Measurements from ENCODE around the gene ADM2. TPM values are rescaled to one million over a fixed set of nuclear protein-coding genes. Genes with fewer than 3 reads are reported as not detected.

ADM2 gene
- total RNA-seq, 4 donors from 2014 or later: under 0.01 to 1.9 (median 0.89) TPM

GRCh38 chr22:50436015-50436830, 45.1 kb upstream of the ADM2 start:
- Histone ChIP-seq H3K4me1 (peaks cover 0 to 19% (median 8%) of the 10 kb centered on the region in 3 donors), H3K27me3 (no peaks in the 10 kb centered on the region), H3K27ac (no peak overlapping the region), H3K9me3 (no peaks in the 10 kb centered on the region), H3K4me3 (no peak overlapping the region), H3K36me3 (peaks cover 51 to 85% (median 70%) of the 10 kb centered on the region in 3 donors)
- no peak for DNase-seq
- WGBS, 2 donors: 63 to 100% methylated on average over 1 to 7 of the region's 37 CpGs
- TF ChIP-seq POLR2A (IDR thresholded peaks at IDR 0.05) (no peak), CTCF (IDR thresholded peaks at IDR 0.05) (no peak)
- intact Hi-C loops (cut with DNase I): no loop called here

GRCh38 chr22:50436841-50437341, 44.5 kb upstream of the ADM2 start:
- WGBS, 2 donors: 88 to 94% methylated on average over 8 to 18 of the region's 25 CpGs
- H3K4me1 ChIP-seq: peaks cover 0 to 19% (median 8%) of the 10 kb centered on the region in 3 donors

GRCh38 chr22:50437511-50438304, 43.6 kb upstream of the ADM2 start:
- H3K4me1 ChIP-seq: peaks cover 0 to 19% (median 8%) of the 10 kb centered on the region in 3 donors
- no peaks in the 10 kb centered on the region for H3K9me3 ChIP-seq
- TF ChIP-seq CTCF (IDR thresholded peaks at IDR 0.05): no peak
- no peak for TF ChIP-seq POLR2A (IDR thresholded peaks at IDR 0.05)
- intact Hi-C loops (cut with DNase I): no loop called here
- H3K27ac ChIP-seq: no peak overlapping the region
- H3K36me3 ChIP-seq: peaks cover 38 to 85% (median 59%) of the 10 kb centered on the region in 3 donors
- no peak for DNase-seq
- no peaks in the 10 kb centered on the region for H3K27me3 ChIP-seq
- no peak overlapping the region for H3K4me3 ChIP-seq
- WGBS, 2 donors: 79 to 100% methylated on average over 4 of the region's 36 CpGs

More at GRCh38 chr22:50436841-50437341, 44.5 kb upstream of the ADM2 start:
- Histone ChIP-seq H3K4me3 (no peak overlapping the region), H3K27me3 (no peaks in the 10 kb centered on the region), H3K27ac (no peak overlapping the region), H3K9me3 (no peaks in the 10 kb centered on the region), H3K36me3 (peaks cover 46 to 85% (median 67%) of the 10 kb centered on the region in 3 donors)
- TF ChIP-seq POLR2A (IDR thresholded peaks at IDR 0.05): no peak
- TF ChIP-seq CTCF (IDR thresholded peaks at IDR 0.05): no peak
- DNase-seq: no peak
- intact Hi-C loops (cut with DNase I): no loop called here

- no peak for DNase-seq
- TF ChIP-seq CTCF (IDR thresholded peaks at IDR 0.05): no peak
- no peak for TF ChIP-seq POLR2A (IDR thresholded peaks at IDR 0.05)
- H3K9me3 ChIP-seq: no peaks in the 10 kb centered on the region
- no peak overlapping the region for H3K4me3 ChIP-seq
- H3K4me1 ChIP-seq: peaks cover 0 to 19% (median 8%) of the 10 kb centered on the region in 3 donors
- no peak overlapping the region for H3K27ac ChIP-seq
- intact Hi-C loops (cut with DNase I): no loop called here
- H3K27me3 ChIP-seq: no peaks in the 10 kb centered on the region
- H3K36me3 ChIP-seq: peaks cover 36 to 90% (median 56%) of the 10 kb centered on the region in 3 donors
- WGBS, 2 donors: 56 to 73% methylated on average over 3 to 6 of the region's 34 CpGs
Observed at GRCh38 chr22:50438305-50439275, 42.8 kb upstream of the ADM2 start.
